Prostate gland (tissue), 2 donors: ENCODE measurements around the gene ACTN4. TPM values are rescaled to one million over a fixed set of nuclear protein-coding genes. Genes with fewer than 3 reads are reported as not detected.
"Not testable (repeated sequence)": the region's sequence is repeated elsewhere in the genome, so short reads cannot be mapped to it uniquely, and the experiment has no call there.

ENCODE experiments used
- DNase-seq: peaks from one replicate; pipeline ENCODE4 v3.0.0-alpha.2; 2019; ENCODE audit warnings: low spot score
- H3K27ac ChIP-seq, 2 donors: fragments of 200-600 bp; sonication (generic); 2 replicates each; pipeline ENCODE4 v1.5.1; 2017 to 2019
- H3K27me3 ChIP-seq: fragments of 200-600 bp; sonication (generic); replicated peaks from 2 replicates; pipeline ENCODE4 v1.5.1; 2019; ENCODE audit not compliant: insufficient read depth
- H3K36me3 ChIP-seq, 2 donors: fragments of 200-600 bp; sonication (generic); 1 replicate in 1 of 2; 2 replicates in 1 of 2; pipeline versions ENCODE4 v1.5.1 to v1.8.1; 2017 to 2019
- H3K4me1 ChIP-seq: fragments of 200-600 bp; sonication (generic); replicated peaks from 2 replicates; pipeline ENCODE4 v1.5.1; 2019
- H3K4me3 ChIP-seq, 2 donors: fragments of 200-600 bp; sonication (generic); 2 replicates each; pipeline ENCODE4 v1.5.1; 2017 to 2019
- H3K9me3 ChIP-seq: fragments of 200-600 bp; sonication (generic); 2 replicates; pipeline ENCODE4 v1.5.1; 2017
- CTCF ChIP-seq, 4 experiments: fragments of 200-600 bp in 2 of 4; fragments of 450-650 bp in 2 of 4; sonication (generic) in 2 of 4; IDR thresholded peaks; 1 replicate in 3 of 4; 2 replicates in 1 of 4; pipeline ENCODE4 v1.5.1; 2016 to 2019; ENCODE audit warnings: antibody characterized with exemption in 4 of 4, mild to moderate bottlenecking in 2 of 4, moderate library complexity in 2 of 4
- POLR2A ChIP-seq: fragments of 450-650 bp; IDR thresholded peaks from one replicate; pipeline ENCODE4 v1.6.1; 2016; ENCODE audit warnings: antibody characterized with exemption, mild to moderate bottlenecking
- POLR2AphosphoS5 ChIP-seq: sonication (generic); formaldehyde crosslinking; IDR thresholded peaks from one replicate; pipeline ENCODE4 v1.6.1; 2017; ENCODE audit warnings: antibody characterized with exemption
- WGBS: methylation state at CpG from one replicate; pipeline ENCODE4 v1.1.5; 2018; 5-methylcytosine and 5-hydroxymethylcytosine counted together
- intact Hi-C: fragments of 100-400 bp; cut with DNase I; formaldehyde crosslinking; loops from one replicate; pipeline ENCODE4 v1.14.2; 2022
- total RNA-seq, 2 donors: library from RNA; depleted of rRNA; stranded (reverse); fragments of >200 nt; gene quantifications; one replicate each; pipeline ENCODE4 v1.1.0, GENCODE V29; 2016

ACTN4 gene
- total RNA-seq, 2 donors from 2014 or later = 312 to 330 TPM

- intact Hi-C loops = no loop called here
- H3K27me3 ChIP-seq = no peaks in the 10 kb centered on the region
- H3K27ac ChIP-seq = no peak within 1 kb of the TSS
- 88% methylated on average over 10 of the region's 10 CpGs for WGBS
- H3K4me3 ChIP-seq = no peak within 1 kb of the TSS
- no peak for DNase-seq
- no peaks in the 10 kb centered on the region for H3K36me3 ChIP-seq
- H3K9me3 ChIP-seq = no peaks in the 10 kb centered on the region
- H3K4me1 ChIP-seq = no peaks in the 10 kb centered on the region
- TF ChIP-seq POLR2AphosphoS5 (no peak), POLR2A (no peak), CTCF (IDR thresholded peaks at IDR 0.05) (no peak)
Observed at GRCh38 chr19:38744298-38744681, 96.8 kb downstream of the ACTN4 start, which contains the start of gene CAPN12. Gene CAPN12, minus strand, starts transcription at chr19:38744474. Its CDS starts 309 bp downstream, at chr19:38744165.

GRCh38 chr19:38744874-38745273, 97.4 kb downstream of the ACTN4 start:
- intact Hi-C loops = no loop called here
- no peaks in the 10 kb centered on the region for H3K27me3 ChIP-seq
- no peak overlapping the region for H3K27ac ChIP-seq
- no peak for DNase-seq
- H3K4me3 ChIP-seq = no peak overlapping the region
- TF ChIP-seq CTCF (IDR thresholded peaks at IDR 0.05) = no peak
- no peak for TF ChIP-seq POLR2A
- TF ChIP-seq POLR2AphosphoS5 = no peak
- H3K9me3 ChIP-seq = no peaks in the 10 kb centered on the region
- 80% methylated on average over 6 of the region's 6 CpGs for WGBS
- no peaks in the 10 kb centered on the region for H3K36me3 ChIP-seq
- no peaks in the 10 kb centered on the region for H3K4me1 ChIP-seq

GRCh38 chr19:38745316-38745715, 97.9 kb downstream of the ACTN4 start:
- WGBS = 75% methylated on average over 7 of the region's 7 CpGs
- no peak overlapping the region for H3K4me3 ChIP-seq
- H3K27ac ChIP-seq = no peak overlapping the region
- no peaks in the 10 kb centered on the region for H3K36me3 ChIP-seq
- intact Hi-C loops = no loop called here
- TF ChIP-seq CTCF (IDR thresholded peaks at IDR 0.05) = no peak
- no peak for TF ChIP-seq POLR2AphosphoS5
- TF ChIP-seq POLR2A = no peak
- H3K27me3 ChIP-seq = no peaks in the 10 kb centered on the region
- no peak for DNase-seq
- no peaks in the 10 kb centered on the region for H3K9me3 ChIP-seq
- no peaks in the 10 kb centered on the region for H3K4me1 ChIP-seq

- H3K27ac ChIP-seq, intact Hi-C loops: not testable (repeated sequence)
Observed at GRCh38 chr19:38753783-38754182, 106.3 kb downstream of the ACTN4 start.

GRCh38 chr19:38754196-38754595, 106.7 kb downstream of the ACTN4 start:
- DNase-seq, H3K27ac ChIP-seq, H3K36me3 ChIP-seq, H3K4me1 ChIP-seq, H3K4me3 ChIP-seq, intact Hi-C loops, H3K9me3 ChIP-seq, H3K27me3 ChIP-seq: not testable (repeated sequence)
- 50% methylated on average over 1 of the region's 2 CpGs for WGBS

More at GRCh38 chr19:38753783-38754182, 106.3 kb downstream of the ACTN4 start:
- WGBS = 89% methylated on average over 3 of the region's 3 CpGs
- H3K4me3 ChIP-seq, DNase-seq, H3K4me1 ChIP-seq, H3K27me3 ChIP-seq, H3K36me3 ChIP-seq, H3K9me3 ChIP-seq: not testable (repeated sequence)

GRCh38 chr19:38759590-38760003, 112.1 kb downstream of the ACTN4 start:
- H3K9me3 ChIP-seq = no peaks in the 10 kb centered on the region
- intact Hi-C loops = no loop called here
- DNase-seq = no peak
- 64% methylated on average over 10 of the region's 10 CpGs for WGBS
- no peaks in the 10 kb centered on the region for H3K27me3 ChIP-seq
- H3K27ac ChIP-seq = no peak overlapping the region
- H3K4me3 ChIP-seq = no peak overlapping the region
- no peaks in the 10 kb centered on the region for H3K36me3 ChIP-seq
- TF ChIP-seq POLR2AphosphoS5 (no peak), POLR2A (no peak), CTCF (IDR thresholded peaks at IDR 0.05) (no peak)
- no peaks in the 10 kb centered on the region for H3K4me1 ChIP-seq

- H3K4me3 ChIP-seq, DNase-seq, H3K4me1 ChIP-seq, H3K27me3 ChIP-seq, H3K36me3 ChIP-seq, H3K9me3 ChIP-seq, intact Hi-C loops, H3K27ac ChIP-seq: not testable (repeated sequence)
- WGBS = 63% methylated on average over 6 of the region's 6 CpGs
Observed at GRCh38 chr19:38760805-38761517, 113.5 kb downstream of the ACTN4 start.

GRCh38 chr19:38761884-38762389, 114.5 kb downstream of the ACTN4 start:
- H3K27me3 ChIP-seq, H3K36me3 ChIP-seq, H3K27ac ChIP-seq, H3K4me3 ChIP-seq, H3K9me3 ChIP-seq, intact Hi-C loops, DNase-seq, H3K4me1 ChIP-seq: not testable (repeated sequence)
- WGBS = 95% methylated on average over 9 of the region's 9 CpGs
